H1 (cell line): ENCODE results near the gene TGFB1. TPM values are rescaled to one million over a fixed set of nuclear protein-coding genes. Genes with fewer than 3 reads are reported as not detected.

Experiments used
- E2F6 ChIP-seq: IDR thresholded peaks from 2 replicates; pipeline ENCODE4 v1.6.1; 2012; ENCODE audit warnings: inconsistent platforms
- polyA plus RNA-seq, 7 experiments: library from polyadenylated mRNA; depleted of rRNA in 3 of 7; stranded (reverse) in 5 of 7; unstranded in 2 of 7; fragments of >200 nt in 5 of 7; fragments of 200-250 nt in 2 of 7; gene quantifications; 1 replicate in 5 of 7; 2 replicates in 1 of 7; 4 replicates in 1 of 7; pipeline versions ENCODE4 v1.2.1 to v1.2.3, GENCODE V29; 2011 to 2013; ENCODE audit warnings: missing spikeins in 2 of 7, mixed read lengths in 2 of 7
- total RNA-seq: library from RNA; stranded (reverse); fragmentation: NEBNext Ultra II Directional; extraction: Animal tissue kit (Norgen Biotek cat#: 25700); gene quantifications from 2 replicates; pipeline ENCODE4 v1.2.1, GENCODE V29; 2021

TGFB1 gene
- total and polyA plus RNA-seq, 2 of the 8 experiments (the other 6 are each of a cell fraction or from before 2014, with no cell fraction given): 1.7 to 10.6 TPM

GRCh38 chr19:41316306-41316920 is 37.3 kb downstream of the TGFB1 start (continued):
- no peak for TF ChIP-seq E2F6
